OCI-LY1 (cell line): ENCODE data around the gene FLT3.

Source experiments
- H2AFZ ChIP-seq: fragments of 200-600 bp; sonication (generic), shearing (Covaris generic); 2 replicates; pipeline ENCODE4 v1.6.0; 2014; ENCODE audit warnings: antibody characterized with exemption, mild to moderate bottlenecking, low read length
- H3F3A ChIP-seq: fragments of 200-600 bp; sonication (generic), shearing (Covaris generic); 2 replicates; pipeline ENCODE4 v1.6.0; 2014; ENCODE audit warnings: mild to moderate bottlenecking, antibody characterized with exemption, low read length, moderate library complexity; ENCODE audit not compliant: insufficient read depth
- H3K27ac ChIP-seq: fragments of 200-600 bp; sonication (generic); 2 replicates; pipeline ENCODE4 v1.5.1; 2014; ENCODE audit warnings: low read length, mixed run types, mild to moderate bottlenecking, low read depth; ENCODE audit not compliant: poor library complexity, severe bottlenecking
- H3K27me3 ChIP-seq: fragments of 200-600 bp; sonication (generic); 2 replicates; pipeline ENCODE4 v1.6.0; 2014; ENCODE audit warnings: antibody characterized with exemption, mild to moderate bottlenecking, low read length, moderate library complexity; ENCODE audit not compliant: insufficient read depth
- H3K36me3 ChIP-seq: fragments of 200-600 bp; sonication (generic); 2 replicates; pipeline ENCODE4 v1.6.1; 2014; ENCODE audit warnings: mild to moderate bottlenecking, antibody characterized with exemption, low read length, moderate library complexity, mixed read lengths; ENCODE audit not compliant: insufficient read depth
- H3K4me1 ChIP-seq: fragments of 200-600 bp; sonication (generic); 2 replicates; pipeline ENCODE4 v1.5.1; 2014; ENCODE audit warnings: mild to moderate bottlenecking, low read length, moderate library complexity; ENCODE audit not compliant: insufficient read depth, severe bottlenecking
- H3K4me2 ChIP-seq: fragments of 200-600 bp; sonication (generic), shearing (Covaris generic); 2 replicates; pipeline ENCODE4 v1.6.1; 2014; ENCODE audit warnings: low read length
- H3K4me3 ChIP-seq: fragments of 200-600 bp; sonication (generic); 2 replicates; pipeline ENCODE4 v1.5.1; 2014; ENCODE audit warnings: low read length, low read depth, mild to moderate bottlenecking, mixed read lengths; ENCODE audit not compliant: poor library complexity, severe bottlenecking
- H3K79me2 ChIP-seq: fragments of 200-600 bp; shearing (Covaris generic); 2 replicates; pipeline ENCODE4 v1.6.1; 2016; ENCODE audit warnings: mixed run types, low read length, mixed read lengths; ENCODE audit not compliant: insufficient read depth
- H3K9ac ChIP-seq: fragments of 200-600 bp; sonication (generic), shearing (Covaris generic); 2 replicates; pipeline ENCODE4 v1.6.1; 2014; ENCODE audit warnings: mild to moderate bottlenecking, low read length, mixed read lengths
- H3K9me2 ChIP-seq: fragments of 200-600 bp; sonication (generic), shearing (Covaris generic); 2 replicates; pipeline ENCODE4 v1.6.1; 2014; ENCODE audit warnings: low read depth, mild to moderate bottlenecking, low read length, mixed read lengths
- H3K9me3 ChIP-seq: fragments of 200-600 bp; shearing (Covaris generic); 2 replicates; pipeline ENCODE4 v1.6.1; 2014; ENCODE audit warnings: low read length, mixed read lengths
- H4K20me1 ChIP-seq: fragments of 200-600 bp; sonication (generic), shearing (Covaris generic); 2 replicates; pipeline ENCODE4 v1.6.0; 2016; ENCODE audit warnings: mild to moderate bottlenecking, low read length; ENCODE audit not compliant: insufficient read depth
- CTCF ChIP-seq: fragments of 200-600 bp; sonication (generic), shearing (Covaris generic); IDR thresholded peaks from 2 replicates; pipeline ENCODE4 v1.5.1; 2017; ENCODE audit warnings: mild to moderate bottlenecking, antibody characterized with exemption, low read length, moderate library complexity, mixed read lengths
- EZH2 ChIP-seq: fragments of 200-600 bp; sonication (generic), shearing (Covaris generic); IDR thresholded peaks from 2 replicates; pipeline ENCODE4 v1.8.0; 2017; ENCODE audit warnings: borderline replicate concordance, mixed run types, mild to moderate bottlenecking, antibody characterized with exemption, low read length, moderate library complexity, mixed read lengths

Gene FLT3

GRCh38 chr13:28026508-28026907, 73.9 kb downstream of the FLT3 start:
- no peak for TF ChIP-seq EZH2
- no peak for TF ChIP-seq CTCF
- Histone ChIP-seq H4K20me1 (no peaks in the 10 kb centered on the region), H3K27ac (no peak overlapping the region), H3K4me1 (no peaks in the 10 kb centered on the region), H3F3A (no peaks in the 10 kb centered on the region), H2AFZ (no peak overlapping the region), H3K4me2 (no peak overlapping the region), H3K79me2 (no peaks in the 10 kb centered on the region), H3K27me3 (no peaks in the 10 kb centered on the region), H3K36me3 (no peaks in the 10 kb centered on the region), H3K9ac (no peak overlapping the region), H3K4me3 (no peak overlapping the region), H3K9me2 (no peaks in the 10 kb centered on the region), H3K9me3 (no peaks in the 10 kb centered on the region)

- Histone ChIP-seq H3K4me2 (no peak overlapping the region), H3K4me1 (no peaks in the 10 kb centered on the region), H4K20me1 (no peaks in the 10 kb centered on the region), H2AFZ (no peak overlapping the region), H3K27ac (no peak overlapping the region), H3K9me3 (no peaks in the 10 kb centered on the region), H3K9ac (no peak overlapping the region), H3K4me3 (no peak overlapping the region), H3F3A (no peaks in the 10 kb centered on the region), H3K9me2 (no peaks in the 10 kb centered on the region), H3K79me2 (no peaks in the 10 kb centered on the region), H3K36me3 (no peaks in the 10 kb centered on the region), H3K27me3 (no peaks in the 10 kb centered on the region)
- no peak for TF ChIP-seq EZH2
These were observed 77.4 kb downstream of the FLT3 start for GRCh38 chr13:28022848-28023518.

- Histone ChIP-seq H3F3A (no peaks in the 10 kb centered on the region), H3K4me2 (no peak overlapping the region), H3K27me3 (no peaks in the 10 kb centered on the region), H3K4me3 (no peak overlapping the region), H3K9ac (no peak overlapping the region), H3K9me3 (no peaks in the 10 kb centered on the region), H3K27ac (no peak overlapping the region), H3K36me3 (no peaks in the 10 kb centered on the region), H4K20me1 (no peaks in the 10 kb centered on the region), H3K79me2 (no peaks in the 10 kb centered on the region), H3K4me1 (no peaks in the 10 kb centered on the region), H3K9me2 (no peaks in the 10 kb centered on the region), H2AFZ (no peak overlapping the region)
- TF ChIP-seq EZH2 (no peak), CTCF (no peak)
These were observed 86.1 kb downstream of the FLT3 start for GRCh38 chr13:28014301-28014700.

- no peak overlapping the region for H3K27ac ChIP-seq
- no peaks in the 10 kb centered on the region for H3K36me3 ChIP-seq
- H3K9me2 ChIP-seq: no peaks in the 10 kb centered on the region
- no peaks in the 10 kb centered on the region for H3K79me2 ChIP-seq
- H3K4me3 ChIP-seq: no peak overlapping the region
- H3K27me3 ChIP-seq: no peaks in the 10 kb centered on the region
- no peak overlapping the region for H2AFZ ChIP-seq
- TF ChIP-seq CTCF (no peak), EZH2 (no peak)
- H3F3A ChIP-seq: no peaks in the 10 kb centered on the region
- H4K20me1 ChIP-seq: no peaks in the 10 kb centered on the region
- H3K9me3 ChIP-seq: no peaks in the 10 kb centered on the region
- no peak overlapping the region for H3K9ac ChIP-seq
- no peaks in the 10 kb centered on the region for H3K4me1 ChIP-seq
- no peak overlapping the region for H3K4me2 ChIP-seq
These were observed 86.9 kb downstream of the FLT3 start for GRCh38 chr13:28013482-28013881.
